Right ventricle myocardium superior (tissue), 1 donor: Measurements from ENCODE around the gene FOXN4. TPM values are rescaled to one million over a fixed set of nuclear protein-coding genes. Genes with fewer than 3 reads are reported as not detected.

Experiments
- ATAC-seq: fragments of 200-7000 bp; cut with Tn5 transposase; one replicate; pipeline ENCODE4 v1.9.1; 2020; ENCODE audit warnings: mild to moderate bottlenecking; ENCODE audit not compliant: poor library complexity
- DNase-seq: peaks from one replicate; pipeline ENCODE4 v3.0.0-alpha.2; 2020
- intact Hi-C: fragments of 100-400 bp; cut with DNase I; formaldehyde crosslinking; loops from one replicate; pipeline ENCODE4 v1.11.2; 2022
- total RNA-seq: library from RNA; stranded (reverse); fragmentation: NEBNext Ultra II Directional; extraction: Animal tissue kit (Norgen Biotek cat#: 25700); gene quantifications from one replicate; pipeline ENCODE4 v1.2.1, GENCODE V29; 2021
- donor health status: DM: no; HTN: yes; CAD: no; lungs with severe emphysema.

The FOXN4 gene
- total RNA-seq, 1 donor from 2014 or later: not detected

DNA sequence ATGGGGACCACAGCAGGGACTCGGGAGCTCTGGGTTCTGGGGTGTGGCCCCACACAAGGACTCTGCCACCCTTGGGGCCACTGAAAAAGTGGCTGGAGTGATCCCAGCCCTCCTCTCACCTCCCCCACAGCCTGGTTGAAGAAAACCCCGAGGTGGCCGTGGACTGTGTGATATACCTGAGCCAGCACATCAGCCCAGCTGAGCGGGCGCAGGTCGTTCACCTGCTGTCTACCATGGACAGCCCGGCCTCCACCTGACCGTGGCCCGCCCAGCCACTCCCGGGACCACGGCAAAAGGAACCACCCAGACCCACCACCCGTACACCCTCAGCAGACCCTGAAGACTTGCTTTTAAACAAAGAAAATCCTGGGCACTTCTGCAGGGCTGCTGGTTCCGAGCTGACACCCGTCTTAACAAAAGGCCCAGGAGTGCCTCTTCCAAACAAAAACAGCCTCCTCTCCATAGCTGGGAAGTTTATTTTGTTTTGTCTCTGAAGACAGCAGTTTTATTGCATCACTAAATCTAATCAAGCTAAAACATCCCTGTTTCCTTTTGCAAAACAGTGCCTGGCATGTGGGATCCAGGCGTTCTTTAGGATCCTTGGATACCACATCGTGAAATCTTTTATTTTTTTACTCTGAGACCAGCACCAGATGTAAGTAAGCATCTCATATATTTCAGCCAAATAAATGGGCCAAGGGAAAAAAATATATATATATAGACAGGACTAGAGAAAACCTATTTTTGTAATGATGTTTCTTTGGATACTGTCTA, 42.8 kb downstream of the FOXN4 start:
- DNase-seq: no peak
- intact Hi-C loops: no loop called here
- ATAC-seq: no peak

GRCh38 chr12:109264943-109265650, 44.0 kb downstream of the FOXN4 start:
- DNase-seq: no peak
- ATAC-seq: peak; percentile 7
- intact Hi-C loops: loop anchor here (5.0 kb wide), 1 partner anchor 122 kb away; no protein-coding TSS in a partner anchor

DNA sequence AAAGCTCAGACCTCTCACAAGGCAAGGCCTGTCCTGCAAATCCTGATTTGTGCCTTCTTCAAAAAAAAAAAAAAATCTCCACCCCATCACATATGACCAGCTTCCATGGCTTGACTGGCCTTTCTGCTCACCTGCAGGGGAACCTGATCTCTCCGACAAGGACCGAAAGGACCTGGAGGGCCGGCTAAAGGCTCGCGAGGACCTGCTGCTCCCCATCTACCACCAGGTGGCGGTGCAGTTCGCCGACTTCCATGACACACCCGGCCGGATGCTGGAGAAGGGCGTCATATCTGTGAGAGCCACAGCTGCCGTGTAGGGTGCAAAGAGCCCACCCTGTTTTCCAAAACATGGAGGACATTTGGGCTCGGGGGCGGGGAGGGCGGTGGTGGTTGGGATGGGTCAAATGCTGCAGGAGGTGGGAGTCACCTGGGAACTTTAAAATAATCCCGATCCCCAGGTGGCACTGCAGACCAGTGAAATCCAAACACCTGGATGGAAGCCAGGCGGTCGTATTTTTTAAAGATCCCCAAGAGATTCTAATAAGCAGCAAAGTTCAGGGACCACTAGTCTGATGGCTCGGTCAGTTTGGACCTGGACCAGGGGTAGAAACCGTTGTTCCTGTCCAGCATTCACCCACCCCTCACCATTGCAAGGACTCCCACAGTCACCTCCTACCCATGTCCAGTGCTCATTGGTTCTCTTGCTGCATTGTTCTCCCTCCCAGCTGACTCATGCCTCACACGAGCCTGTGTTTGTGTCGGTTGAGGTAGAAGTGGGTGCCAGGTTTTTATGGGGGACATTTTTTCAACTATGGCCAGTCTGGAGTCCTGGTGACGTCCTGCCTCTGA, 44.8 kb downstream of the FOXN4 start:
- intact Hi-C loops: loop anchor here (5.0 kb wide), 1 partner anchor 123 kb away; no protein-coding TSS in a partner anchor
- ATAC-seq (peak; percentile 65), DNase-seq (peak; percentile 84)

DNA sequence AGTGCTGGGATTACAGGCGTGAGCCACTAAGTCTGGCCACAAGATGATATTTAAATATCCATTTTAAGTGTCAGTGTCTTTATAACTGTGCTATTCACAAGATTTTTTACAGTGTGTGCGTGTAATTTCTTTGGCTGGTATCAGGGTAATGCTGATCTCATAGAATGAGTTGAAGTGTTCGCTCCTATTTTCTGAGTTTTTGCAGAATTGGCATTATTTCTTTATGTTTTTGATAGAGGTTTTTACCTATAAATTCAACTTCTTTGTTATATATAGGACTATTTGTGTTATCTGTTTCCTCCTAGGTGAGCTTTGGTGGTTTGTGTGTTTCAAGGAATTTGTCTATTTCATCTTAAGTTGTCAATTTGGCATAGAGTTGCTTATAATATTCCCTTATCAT, 45.6 kb downstream of the FOXN4 start:
- DNase-seq (no peak), ATAC-seq (no peak)
- intact Hi-C loops: loop anchor here (5.0 kb wide), 1 partner anchor 124 kb away; no protein-coding TSS in a partner anchor

DNA sequence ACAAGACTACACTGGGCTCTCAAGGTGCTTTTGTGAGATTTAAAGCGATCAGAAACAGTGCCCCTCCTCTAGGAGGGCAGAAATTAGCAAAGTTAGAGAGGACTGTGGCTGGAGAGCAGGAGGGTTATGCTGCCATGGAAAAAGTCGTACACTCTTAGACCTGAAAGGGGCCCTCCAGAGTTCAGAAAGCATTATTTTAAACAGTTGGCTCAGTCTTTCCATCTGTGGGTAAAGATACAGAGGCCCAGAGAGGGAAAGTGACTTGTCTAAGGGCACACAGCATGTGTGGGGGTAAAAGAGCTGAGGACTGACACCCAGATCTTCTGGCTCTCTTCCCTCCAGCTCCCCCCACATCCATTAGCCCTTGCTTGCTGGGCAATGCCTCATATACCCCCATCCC, 47.1 kb downstream of the FOXN4 start:
- intact Hi-C loops: loop anchor here (5.0 kb wide), 1 partner anchor 125 kb away; no protein-coding TSS in a partner anchor
- DNase-seq (no peak), ATAC-seq (no peak)

DNA sequence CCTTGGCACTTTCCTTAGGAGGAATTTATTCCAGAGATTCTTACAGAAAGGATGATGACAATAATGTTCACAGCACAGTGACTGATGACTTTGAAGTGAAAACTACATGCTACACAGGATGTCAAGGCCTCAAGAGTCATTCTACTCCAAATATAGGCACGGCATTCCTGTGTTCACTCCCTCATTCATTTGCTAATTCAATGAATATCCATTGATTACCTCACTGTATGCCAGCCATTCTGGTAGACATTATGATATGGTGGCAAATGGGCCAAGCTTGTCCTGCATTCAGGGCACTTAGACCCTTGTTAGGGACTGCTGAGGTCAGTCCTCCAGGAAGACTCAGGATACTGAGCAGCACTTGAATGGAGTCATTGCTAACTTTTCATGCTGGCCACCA, 48.0 kb downstream of the FOXN4 start:
- DNase-seq (no peak), ATAC-seq (no peak)
- intact Hi-C loops: loop anchor here (5.0 kb wide), 1 partner anchor 126 kb away; no protein-coding TSS in a partner anchor

DNA sequence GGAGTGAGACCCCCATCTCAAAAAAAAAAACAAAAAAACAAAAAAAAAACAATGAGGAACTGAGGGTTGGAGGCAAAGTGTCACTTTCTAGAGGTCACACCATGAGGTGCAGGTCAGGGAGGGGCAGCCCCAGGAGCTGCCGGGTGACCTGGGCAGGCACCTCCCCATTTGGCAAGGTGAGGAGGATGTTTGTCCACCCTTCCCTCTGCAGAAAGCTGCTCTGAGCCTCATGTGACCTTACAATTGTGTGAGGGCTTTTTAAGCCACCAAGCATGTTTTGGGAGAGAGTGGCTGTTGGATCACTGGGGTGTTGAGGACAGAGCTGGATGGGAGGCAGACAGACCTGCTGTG, 49.6 kb downstream of the FOXN4 start:
- ATAC-seq: no peak
- intact Hi-C loops: no loop called here
- DNase-seq: no peak

GRCh38 chr12:109258607-109259544, 50.2 kb downstream of the FOXN4 start:
- intact Hi-C loops: no loop called here
- ATAC-seq (no peak), DNase-seq (no peak)

- no peak for DNase-seq
- intact Hi-C loops: no loop called here
- no peak for ATAC-seq
Measured at GRCh38 chr12:109258201-109258600, 50.9 kb downstream of the FOXN4 start.

DNA sequence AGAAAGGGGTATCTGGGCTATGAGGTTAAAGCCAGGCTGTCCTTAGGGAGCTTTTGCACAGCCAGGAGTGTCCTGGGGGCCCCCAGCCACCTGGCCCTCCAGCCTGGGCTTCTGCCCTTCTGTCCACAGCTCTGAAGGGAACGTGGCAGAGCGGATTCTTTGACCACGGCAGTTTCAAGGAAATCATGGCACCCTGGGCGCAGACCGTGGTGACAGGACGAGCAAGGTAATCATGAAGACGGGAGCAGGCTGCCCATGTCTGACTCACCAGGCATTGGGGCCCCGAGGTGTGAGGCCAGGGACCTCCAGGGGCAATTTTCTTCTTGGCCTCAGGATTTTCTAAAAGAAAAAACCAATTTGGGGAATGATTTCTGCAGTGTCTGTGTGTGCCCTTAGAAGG, 53.1 kb downstream of the FOXN4 start:
- DNase-seq (no peak), ATAC-seq (no peak)
- intact Hi-C loops: no loop called here

DNA sequence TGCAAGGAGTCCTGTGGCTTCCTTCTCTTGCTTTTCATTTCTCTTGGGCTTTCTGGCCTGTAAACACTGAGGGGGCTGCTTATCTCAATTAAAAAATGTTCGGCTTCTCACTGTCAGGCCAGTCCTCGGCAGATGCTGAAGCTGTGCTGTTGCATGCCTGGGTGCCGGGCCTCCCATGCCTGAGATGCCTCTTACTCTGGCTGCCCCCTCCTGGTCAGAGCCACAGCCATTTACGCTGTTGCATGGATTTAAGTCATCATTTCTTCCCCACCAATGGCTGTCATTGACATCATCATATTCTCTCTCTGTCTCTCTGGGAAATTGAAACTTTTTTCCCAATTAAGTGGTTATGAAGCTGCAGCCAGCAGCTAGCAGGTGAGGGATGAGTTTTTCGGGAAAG, 53.7 kb downstream of the FOXN4 start:
- intact Hi-C loops: no loop called here
- DNase-seq: no peak
- no peak for ATAC-seq

- no peak for DNase-seq
- ATAC-seq: no peak
Measured at GRCh38 chr12:109253913-109254544, 55.1 kb downstream of the FOXN4 start.

DNA sequence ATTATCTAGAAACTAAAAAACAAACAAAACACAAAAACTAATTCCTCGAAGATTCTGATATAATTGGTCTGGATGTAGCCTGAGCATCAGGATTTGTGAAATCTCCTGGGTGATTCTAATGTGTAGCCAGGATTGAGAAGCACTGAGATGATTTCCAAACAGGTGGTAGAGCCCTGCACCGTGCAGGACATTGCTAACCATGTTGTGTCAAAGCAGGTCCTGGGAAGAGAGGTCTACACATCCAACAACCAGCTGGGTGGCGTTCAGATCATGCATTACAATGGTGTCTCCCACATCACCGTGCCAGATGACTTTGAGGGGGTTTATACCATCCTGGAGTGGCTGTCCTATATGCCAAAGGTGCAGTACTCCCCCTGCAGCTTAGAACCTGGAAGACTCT, 56.3 kb downstream of the FOXN4 start:
- no peak for ATAC-seq
- intact Hi-C loops: no loop called here

More at GRCh38 chr12:109253913-109254544, 55.1 kb downstream of the FOXN4 start:
- intact Hi-C loops: no loop called here

DNA sequence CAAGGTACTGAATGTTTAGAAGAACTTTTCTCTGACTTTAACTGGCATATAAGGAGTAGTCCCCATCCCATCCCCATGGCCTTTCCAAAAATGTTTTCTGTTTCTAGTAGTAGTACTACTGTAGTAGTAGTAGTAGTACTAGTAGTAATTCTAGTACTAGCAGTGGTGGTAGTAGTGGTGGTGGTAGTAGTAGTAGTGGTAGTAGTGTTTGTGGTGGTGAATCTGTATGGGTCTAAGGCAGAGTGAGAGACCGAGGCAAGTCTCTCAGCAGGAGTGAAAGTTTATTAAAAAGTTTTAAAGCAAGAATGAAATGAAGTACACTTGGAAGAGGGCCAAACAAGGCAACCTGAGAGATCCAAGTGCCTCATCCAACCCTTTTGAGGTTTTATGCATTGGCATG, 58.6 kb downstream of the FOXN4 start:
- no peak for ATAC-seq
- intact Hi-C loops: no loop called here
- DNase-seq: no peak

More for the DNA sequence above, 56.3 kb downstream of the FOXN4 start:
- no peak for DNase-seq

- ATAC-seq: no peak
- intact Hi-C loops: no loop called here
- DNase-seq: no peak
Measured at GRCh38 chr12:109247831-109248654, 61.0 kb downstream of the FOXN4 start.

- ATAC-seq: no peak
Measured at GRCh38 chr12:109246221-109246620, 62.9 kb downstream of the FOXN4 start.

DNA sequence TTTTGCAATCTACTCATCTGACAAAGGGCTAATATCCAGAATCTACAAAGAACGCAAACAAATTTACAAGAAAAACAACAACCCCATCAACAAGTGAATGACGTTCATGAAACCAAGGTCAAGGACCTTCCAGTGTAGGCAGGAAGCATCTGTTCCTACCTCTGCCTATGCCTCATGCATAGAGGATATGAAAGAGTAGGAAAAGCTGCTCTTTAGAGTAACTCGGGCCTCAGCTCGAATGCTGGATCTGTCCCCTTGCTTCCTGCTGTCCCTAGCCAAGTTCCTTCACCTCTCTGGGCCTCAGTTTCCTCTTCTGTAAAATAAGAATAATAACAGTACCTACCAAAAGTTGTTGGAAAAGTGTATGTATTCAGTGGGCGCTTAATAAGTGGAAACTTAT, 65.0 kb downstream of the FOXN4 start:
- no peak for DNase-seq
- intact Hi-C loops: no loop called here
- no peak for ATAC-seq

More at GRCh38 chr12:109246221-109246620, 62.9 kb downstream of the FOXN4 start:
- DNase-seq: no peak
- intact Hi-C loops: no loop called here
